Breast epithelium (tissue), 3 donors: ENCODE measurements around the gene ALOXE3.

Source experiments
- CTCF ChIP-seq, 3 donors: fragments of 450-650 bp; IDR thresholded peaks; one replicate each; pipeline ENCODE4 v1.5.1; 2016 to 2017; ENCODE audit warnings: antibody characterized with exemption in 3 of 3, mild to moderate bottlenecking in 3 of 3, moderate library complexity in 3 of 3
- POLR2A ChIP-seq: fragments of 450-650 bp; IDR thresholded peaks from one replicate; pipeline ENCODE4 v1.6.1; 2016; ENCODE audit warnings: antibody characterized with exemption, mild to moderate bottlenecking, moderate library complexity
- POLR2AphosphoS5 ChIP-seq, 3 donors: sonication (generic); formaldehyde crosslinking; IDR thresholded peaks; one replicate each; pipeline ENCODE4 v1.6.1; 2017; ENCODE audit warnings: antibody characterized with exemption in 3 of 3

GRCh38 chr17:8046929-8047768, 71.2 kb downstream of the ALOXE3 start:
- TF ChIP-seq CTCF (IDR thresholded peaks at IDR 0.05) (no peak), POLR2A (no peak), POLR2AphosphoS5 (IDR thresholded peaks at IDR 0.05) (no peak)
